ENCODE data around the gene MEOX1. TPM values are rescaled to one million over a fixed set of nuclear protein-coding genes. Genes with fewer than 3 reads are reported as not detected.

The MEOX1 gene
- total and polyA plus RNA-seq, 8 donors: 1.2 to 5.1 (median 2.6) TPM; not detected in 3

DNA sequence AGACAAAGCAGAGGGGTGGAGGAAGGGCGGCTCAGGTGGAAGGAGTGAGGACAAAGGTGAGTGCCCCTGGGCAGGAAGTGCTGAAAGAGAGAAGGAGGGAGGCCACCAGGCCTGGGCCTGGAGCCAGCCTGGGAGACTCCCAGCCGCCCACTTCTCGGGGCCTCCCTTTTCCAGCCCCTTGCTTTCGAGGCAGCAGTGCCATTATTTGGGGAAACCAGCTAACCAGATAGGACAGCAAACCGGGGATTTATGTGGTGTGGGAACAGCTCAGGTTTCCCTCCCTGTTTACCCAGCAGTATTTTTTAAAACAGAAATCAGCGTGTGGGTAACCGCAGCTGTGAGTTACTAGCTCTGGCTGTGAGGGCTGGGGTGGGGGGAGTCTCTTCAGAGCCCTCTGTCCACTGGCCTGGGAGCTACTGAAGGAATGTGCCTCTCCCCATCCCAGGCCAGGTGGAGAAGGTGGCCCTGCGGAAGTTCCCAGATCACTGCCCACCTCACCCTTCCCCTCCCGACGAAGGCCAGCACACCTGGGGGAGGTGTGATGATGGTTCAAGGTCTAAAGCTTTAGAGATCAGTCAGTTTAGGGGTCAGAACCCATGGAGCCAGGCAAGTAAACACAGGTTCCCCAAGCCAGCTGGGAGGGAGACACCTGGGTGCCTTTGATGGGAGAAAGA is 8.4 kb upstream of the MEOX1 start:
- Histone ChIP-seq H3K27me3 (peaks cover 0 to 8% (median 0%) of the 10 kb centered on the region in 3 donors), H3K27ac (no peak overlapping the region), H3K4me3 (no peak overlapping the region), H3K4me1 (peaks cover 0 to 15% (median 5%) of the 10 kb centered on the region in 4 donors), H3K36me3 (no peaks in the 10 kb centered on the region), H3K9me3 (no peaks in the 10 kb centered on the region)
- TF ChIP-seq EP300 (IDR thresholded peaks at IDR 0.05) (no peak), CTCF (IDR thresholded peaks at IDR 0.05) (no peak), POLR2AphosphoS5 (IDR thresholded peaks at IDR 0.05) (no peak), POLR2A (IDR thresholded peaks at IDR 0.05) (no peak)
- peak; percentile 32 to 78 for DNase-seq
- 43 to 60% (median 47%) methylated on average over 10 of the region's 10 CpGs for WGBS, 5 donors
- intact Hi-C loops (cut with DNase I; ENCODE audit: low total_unique reads): no loop called here

DNA sequence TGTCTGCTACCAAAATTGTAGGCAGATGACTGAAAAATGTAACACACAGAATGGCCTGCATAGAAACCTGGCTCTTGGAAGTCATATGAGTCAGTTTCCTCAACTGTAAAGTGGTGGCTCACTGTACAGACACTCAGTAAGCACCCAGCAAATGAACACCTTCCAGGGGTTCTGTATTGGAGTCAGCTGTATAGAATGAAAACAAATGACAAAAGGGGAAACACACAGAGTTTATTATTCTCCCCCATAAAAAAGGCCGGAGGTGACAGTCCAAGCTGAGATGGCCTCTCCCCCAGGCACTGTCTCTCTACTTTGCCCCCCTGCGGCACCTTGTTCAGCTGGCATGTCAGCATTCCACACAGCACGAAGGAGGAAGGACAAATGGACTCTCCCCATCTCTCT is 6.2 kb upstream of the MEOX1 start:
- no peak for TF ChIP-seq POLR2AphosphoS5 (IDR thresholded peaks at IDR 0.05)
- no peak for TF ChIP-seq EP300 (IDR thresholded peaks at IDR 0.05)
- TF ChIP-seq POLR2A (IDR thresholded peaks at IDR 0.05): no peak
- TF ChIP-seq CTCF (IDR thresholded peaks at IDR 0.05): no peak
- peaks cover 0 to 8% (median 0%) of the 10 kb centered on the region in 3 donors for H3K27me3 ChIP-seq
- no peak overlapping the region for H3K4me3 ChIP-seq
- no peak overlapping the region for H3K27ac ChIP-seq
- intact Hi-C loops (cut with DNase I; ENCODE audit: low total_unique reads): no loop called here
- DNase-seq: no peak
- no peaks in the 10 kb centered on the region for H3K9me3 ChIP-seq
- peaks cover 0 to 15% (median 3%) of the 10 kb centered on the region in 4 donors for H3K4me1 ChIP-seq
- WGBS, 5 donors: 68 to 85% (median 75%) methylated on average over 3 of the region's 3 CpGs
- H3K36me3 ChIP-seq: no peaks in the 10 kb centered on the region

- H3K27ac ChIP-seq: no peak overlapping the region
- TF ChIP-seq POLR2A (IDR thresholded peaks at IDR 0.05) (no peak), POLR2AphosphoS5 (IDR thresholded peaks at IDR 0.05) (no peak), CTCF (IDR thresholded peaks at IDR 0.05) (no peak), EP300 (IDR thresholded peaks at IDR 0.05) (no peak)
- 68 to 81% (median 77%) methylated on average over 7 of the region's 7 CpGs for WGBS, 5 donors
Measured at GRCh38 chr17:43667506-43667905, 5.8 kb upstream of the MEOX1 start.

DNA sequence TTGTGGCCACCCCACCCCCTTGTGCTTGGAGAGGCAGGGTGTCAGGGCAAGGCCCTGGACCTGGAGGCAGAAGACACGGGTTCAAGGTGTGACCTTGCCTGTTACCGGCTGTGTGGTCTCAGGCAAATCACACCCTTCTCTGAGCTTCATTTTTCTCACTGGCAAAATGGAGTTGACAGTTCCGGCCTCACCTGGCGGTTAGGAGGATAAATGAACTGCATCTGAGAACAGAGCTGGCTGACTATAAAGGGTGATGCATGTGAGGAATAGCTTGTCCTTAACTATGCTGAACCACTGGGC is 4.2 kb upstream of the MEOX1 start:
- peaks cover 0 to 17% (median 0%) of the 10 kb centered on the region in 3 donors for H3K27me3 ChIP-seq
- peak overlapping the region in 2 of 5 donors; percentile 42 to 58 for H3K27ac ChIP-seq
- no peaks in the 10 kb centered on the region for H3K36me3 ChIP-seq
- no peak for TF ChIP-seq EP300 (IDR thresholded peaks at IDR 0.05)
- TF ChIP-seq CTCF (IDR thresholded peaks at IDR 0.05): no peak
- TF ChIP-seq POLR2A (IDR thresholded peaks at IDR 0.05): no peak
- TF ChIP-seq POLR2AphosphoS5 (IDR thresholded peaks at IDR 0.05): no peak
- intact Hi-C loops (cut with DNase I; ENCODE audit: low total_unique reads): no loop called here
- H3K4me1 ChIP-seq: peaks cover 0 to 25% (median 10%) of the 10 kb centered on the region in 4 donors
- DNase-seq: no peak
- H3K9me3 ChIP-seq: no peaks in the 10 kb centered on the region
- no peak overlapping the region for H3K4me3 ChIP-seq
- WGBS, 5 donors: 51 to 88% (median 66%) methylated on average over 4 of the region's 4 CpGs

More at GRCh38 chr17:43667506-43667905, 5.8 kb upstream of the MEOX1 start:
- peaks cover 0 to 8% (median 0%) of the 10 kb centered on the region in 3 donors for H3K27me3 ChIP-seq
- H3K4me1 ChIP-seq: peaks cover 0 to 15% (median 5%) of the 10 kb centered on the region in 4 donors
- no peak overlapping the region for H3K4me3 ChIP-seq
- intact Hi-C loops (cut with DNase I; ENCODE audit: low total_unique reads): no loop called here
- H3K36me3 ChIP-seq: no peaks in the 10 kb centered on the region
- DNase-seq: no peak
- H3K9me3 ChIP-seq: no peaks in the 10 kb centered on the region

All from stomach (tissue), 9 donors.